ENCODE measurements around the gene TASP1. TPM values are rescaled to one million over a fixed set of nuclear protein-coding genes. Genes with fewer than 3 reads are reported as not detected.

TASP1 gene
- total and polyA plus RNA-seq, 8 donors: 5.8 to 13.0 (median 7.8) TPM

DNA sequence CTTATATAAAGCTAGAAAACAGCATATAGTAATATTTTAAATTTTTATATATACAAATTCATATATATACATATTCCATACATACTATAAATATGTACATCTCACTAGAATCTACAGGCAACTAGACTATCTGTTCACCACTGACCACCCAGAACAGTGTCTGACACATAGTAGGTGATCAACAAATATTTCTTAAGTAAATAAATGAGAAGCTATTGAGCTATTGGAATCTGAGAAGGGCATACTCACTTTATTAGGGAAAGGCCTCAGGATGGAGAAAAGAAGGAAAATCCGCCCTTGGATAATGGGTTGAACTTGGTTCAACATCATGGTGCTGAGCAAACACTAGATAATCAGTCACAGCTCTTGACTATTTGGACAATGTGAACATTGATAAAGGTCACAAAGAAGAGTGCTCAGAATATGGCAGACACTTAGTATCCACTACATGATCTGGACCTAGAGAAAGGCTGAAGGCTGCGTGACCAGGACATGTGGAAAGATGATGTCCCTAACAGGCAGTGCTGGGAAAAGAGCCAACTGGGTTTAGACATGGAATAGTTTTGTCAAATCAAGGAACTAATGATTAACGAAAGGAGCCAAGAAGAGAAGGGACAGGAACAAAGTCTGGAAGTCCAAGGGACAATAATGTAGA is 186.1 kb downstream of the TASP1 start:
- no peak for FAIRE-seq
- no peaks in the 10 kb centered on the region for H3K4me1 ChIP-seq
- H3K27me3 ChIP-seq: no peaks in the 10 kb centered on the region
- no peak overlapping the region for H3K27ac ChIP-seq
- ATAC-seq: no peak
- H3K4me3 ChIP-seq: no peak overlapping the region
- no peak for TF ChIP-seq CTCF (IDR thresholded peaks at IDR 0.05)
- no peaks in the 10 kb centered on the region for H3K9me3 ChIP-seq
- intact Hi-C loops (cut with DNase I): no loop called here
- DNase-seq: no peak
- WGBS, 2 donors: 70 to 84% methylated on average over 3 of the region's 3 CpGs
- H3K36me3 ChIP-seq: no peaks in the 10 kb centered on the region

DNA sequence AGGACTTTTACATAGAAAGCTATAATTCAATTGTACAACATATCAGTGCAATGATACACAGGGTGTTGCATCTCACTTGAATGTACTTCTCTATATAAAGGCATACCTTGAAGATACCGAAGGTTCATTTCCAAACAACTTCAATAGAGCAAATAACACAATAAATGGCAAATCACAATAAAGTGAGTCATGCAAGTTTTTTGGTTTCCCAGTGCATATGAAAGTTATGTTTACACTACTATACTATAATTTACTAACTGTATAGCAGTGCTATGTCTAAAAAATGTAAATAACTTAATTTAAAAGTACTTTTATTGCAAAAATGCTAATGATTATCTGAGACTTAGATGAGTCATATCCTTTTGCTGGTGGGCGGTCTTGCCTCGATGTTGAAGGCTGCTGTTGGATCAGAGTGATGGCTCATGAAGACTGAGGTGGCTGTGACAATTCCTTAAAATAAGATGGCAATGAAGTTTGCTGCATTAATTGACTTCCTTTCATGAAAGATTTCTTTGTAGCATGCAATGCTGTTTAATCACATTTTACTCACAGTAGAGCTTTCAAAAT is 188.8 kb downstream of the TASP1 start:
- no peak for DNase-seq
- ATAC-seq: no peak
- H3K36me3 ChIP-seq: no peaks in the 10 kb centered on the region
- no peak for FAIRE-seq
- H3K27ac ChIP-seq: no peak overlapping the region
- no peaks in the 10 kb centered on the region for H3K9me3 ChIP-seq
- H3K27me3 ChIP-seq: no peaks in the 10 kb centered on the region
- no peak for TF ChIP-seq CTCF (IDR thresholded peaks at IDR 0.05)
- intact Hi-C loops (cut with DNase I): no loop called here
- no peaks in the 10 kb centered on the region for H3K4me1 ChIP-seq
- WGBS, 2 donors: 94 to 96% methylated on average over 3 of the region's 3 CpGs
- no peak overlapping the region for H3K4me3 ChIP-seq

DNA sequence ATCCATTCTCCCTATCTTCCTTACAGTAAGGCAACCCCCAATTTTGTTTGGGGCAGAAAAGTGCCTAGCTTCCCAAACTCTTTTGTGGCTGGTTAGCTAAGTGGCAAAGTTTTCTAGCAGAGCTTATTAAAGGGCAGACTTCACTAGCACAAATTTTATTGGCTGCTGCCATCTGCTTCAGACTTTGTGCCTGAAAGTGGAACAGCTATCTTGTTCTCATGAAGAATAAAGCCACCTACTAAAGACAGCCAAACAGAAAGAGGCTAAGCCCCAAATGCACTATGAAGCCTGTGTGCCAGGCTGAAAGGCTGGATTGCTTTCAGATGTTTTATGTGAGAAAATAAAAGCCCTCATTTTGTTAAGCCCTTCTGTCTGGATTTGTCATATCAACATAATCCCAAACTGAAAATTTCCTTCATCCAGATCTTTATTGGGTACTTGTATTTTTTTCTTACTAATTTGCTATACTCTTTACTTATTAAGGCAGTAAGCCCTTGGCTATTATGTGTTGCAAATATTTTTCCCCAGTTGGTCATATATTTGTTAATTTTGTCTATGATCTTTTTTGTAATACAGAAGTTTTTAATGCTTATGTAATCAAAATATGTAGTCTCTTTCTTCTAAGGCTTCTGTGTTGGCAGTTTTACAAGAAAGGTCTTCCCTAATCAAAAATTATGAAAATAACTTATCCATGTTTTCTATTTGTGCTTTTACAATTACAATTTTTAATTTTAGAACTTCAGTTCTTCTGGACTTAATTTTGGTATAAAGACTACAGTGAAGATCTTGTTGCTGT is 191.1 kb downstream of the TASP1 start:
- FAIRE-seq (no peak), ATAC-seq (no peak)
- no peak for TF ChIP-seq CTCF (IDR thresholded peaks at IDR 0.05)

DNA sequence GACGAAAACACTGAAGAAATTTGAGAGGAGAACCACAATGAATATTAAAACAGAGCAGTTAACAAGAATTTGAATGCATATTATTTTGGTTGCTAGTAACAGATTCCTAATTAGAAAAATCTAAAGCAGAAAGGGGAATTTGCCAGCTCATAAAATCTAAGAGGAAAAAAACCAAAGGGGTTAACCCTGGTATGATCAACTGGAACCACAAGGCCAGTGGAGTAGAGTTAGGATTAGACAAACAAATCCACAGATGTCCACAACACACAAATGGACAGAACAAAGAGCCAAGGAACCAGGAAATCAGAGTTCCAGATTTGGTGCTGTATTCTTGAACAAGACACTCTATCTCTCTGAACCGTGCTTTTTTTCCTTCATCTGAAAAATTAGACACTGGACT is 195.0 kb downstream of the TASP1 start:
- DNase-seq: no peak
- no peak for ATAC-seq
- FAIRE-seq: no peak
- no peaks in the 10 kb centered on the region for H3K27me3 ChIP-seq
- 83 to 93% methylated on average over 2 of the region's 2 CpGs for WGBS, 2 donors
- no peak overlapping the region for H3K4me3 ChIP-seq
- no peaks in the 10 kb centered on the region for H3K9me3 ChIP-seq
- no peaks in the 10 kb centered on the region for H3K36me3 ChIP-seq
- no peak overlapping the region for H3K27ac ChIP-seq
- no peaks in the 10 kb centered on the region for H3K4me1 ChIP-seq
- no peak for TF ChIP-seq CTCF (IDR thresholded peaks at IDR 0.05)
- intact Hi-C loops (cut with DNase I): no loop called here

More for the DNA sequence above, 191.1 kb downstream of the TASP1 start:
- no peaks in the 10 kb centered on the region for H3K9me3 ChIP-seq
- no peaks in the 10 kb centered on the region for H3K36me3 ChIP-seq
- H3K27me3 ChIP-seq: no peaks in the 10 kb centered on the region
- no peak overlapping the region for H3K4me3 ChIP-seq
- no peaks in the 10 kb centered on the region for H3K4me1 ChIP-seq
- DNase-seq: no peak
- intact Hi-C loops (cut with DNase I): no loop called here
- H3K27ac ChIP-seq: no peak overlapping the region

DNA sequence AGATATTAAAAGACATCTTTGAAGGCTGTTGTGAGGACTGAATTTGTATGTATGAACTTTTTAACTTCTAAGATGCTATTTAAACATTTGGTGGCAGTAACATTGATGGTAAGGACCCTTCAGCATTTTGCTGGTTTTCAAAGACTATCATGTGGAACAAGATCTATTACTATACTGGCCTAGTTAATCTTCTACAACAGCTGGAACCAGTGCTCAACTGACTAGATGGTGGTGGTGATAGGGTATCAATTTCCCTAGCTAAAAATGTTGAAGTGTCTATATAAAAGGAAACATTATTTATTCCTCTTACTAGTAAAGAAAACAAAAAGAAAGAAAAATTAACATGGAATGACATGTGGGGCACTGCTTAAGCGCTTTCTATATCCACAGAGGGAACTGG is 195.7 kb downstream of the TASP1 start:
- H3K9me3 ChIP-seq: no peaks in the 10 kb centered on the region
- ATAC-seq (no peak), DNase-seq (no peak), FAIRE-seq (no peak)
- no peak for TF ChIP-seq CTCF (IDR thresholded peaks at IDR 0.05)
- H3K4me3 ChIP-seq: no peak overlapping the region
- intact Hi-C loops (cut with DNase I): no loop called here
- no peaks in the 10 kb centered on the region for H3K36me3 ChIP-seq
- no peaks in the 10 kb centered on the region for H3K27me3 ChIP-seq
- H3K4me1 ChIP-seq: no peaks in the 10 kb centered on the region
- no peak overlapping the region for H3K27ac ChIP-seq
- 95 to 97% methylated on average over 1 of the region's 1 CpG for WGBS, 2 donors

All from pancreas (tissue), 10 donors.